MG63 (cell line): ENCODE results near the gene EPC1. TPM values are rescaled to one million over a fixed set of nuclear protein-coding genes. Genes with fewer than 3 reads are reported as not detected.
"Not testable (repeated sequence)": the region's sequence is repeated elsewhere in the genome, so short reads cannot be mapped to it uniquely, and the experiment has no call there.

Source experiments
- DNase-seq: peaks from one replicate; pipeline ENCODE4 v3.0.0-alpha.2; 2020
- H3K27me3 ChIP-seq: fragments of 250-450 bp; sonication (Bioruptor Pico); 2 replicates; pipeline ENCODE4 v1.5.1; 2020; ENCODE audit warnings: mild to moderate bottlenecking, moderate library complexity
- H3K36me3 ChIP-seq: fragments of 250-450 bp; sonication (Bioruptor Pico); 2 replicates; pipeline ENCODE4 v1.5.1; 2020; ENCODE audit warnings: mild to moderate bottlenecking, moderate library complexity
- H3K4me3 ChIP-seq: fragments of 250-450 bp; sonication (Bioruptor Pico); 2 replicates; pipeline ENCODE4 v1.5.1; 2020; ENCODE audit warnings: mild to moderate bottlenecking, moderate library complexity
- H3K9me3 ChIP-seq: fragments of 250-450 bp; sonication (Bioruptor Pico); 2 replicates; pipeline ENCODE4 v1.5.1; 2020; ENCODE audit warnings: mild to moderate bottlenecking, moderate library complexity
- total RNA-seq: library from RNA; depleted of rRNA; stranded (reverse); fragments of >200 nt; shearing (Covaris generic); gene quantifications from 2 replicates; pipeline ENCODE4 v1.2.3, GENCODE V29; 2014; ENCODE audit warnings: low replicate concordance

EPC1 gene
- total RNA-seq, 1 experiment from 2014 or later, result 4.7 TPM

GRCh38 chr10:32269343-32270100 is 77.4 kb downstream of the EPC1 start:
- Histone ChIP-seq H3K9me3 (no peaks in the 10 kb centered on the region), H3K36me3 (peaks cover 47% of the 10 kb centered on the region), H3K27me3 (no peaks in the 10 kb centered on the region), H3K4me3 (no peak overlapping the region)
- no peak for DNase-seq

- peaks cover 47% of the 10 kb centered on the region for H3K36me3 ChIP-seq
- DNase-seq, result no peak
These were observed 78.2 kb downstream of the EPC1 start for GRCh38 chr10:32268788-32269187.

GRCh38 chr10:32266979-32267378 is 80.0 kb downstream of the EPC1 start:
- Histone ChIP-seq H3K4me3 (no peak overlapping the region), H3K9me3 (no peaks in the 10 kb centered on the region), H3K27me3 (no peaks in the 10 kb centered on the region), H3K36me3 (peaks cover 39% of the 10 kb centered on the region)
- DNase-seq, result no peak

More at GRCh38 chr10:32268788-32269187, 78.2 kb downstream of the EPC1 start:
- H3K9me3 ChIP-seq, result no peaks in the 10 kb centered on the region
- H3K4me3 ChIP-seq, result no peak overlapping the region
- H3K27me3 ChIP-seq, result no peaks in the 10 kb centered on the region

- DNase-seq, result no peak
- H3K27me3 ChIP-seq, result no peaks in the 10 kb centered on the region
- no peak overlapping the region for H3K4me3 ChIP-seq
- H3K36me3 ChIP-seq, result peaks cover 35% of the 10 kb centered on the region
- H3K9me3 ChIP-seq, result no peaks in the 10 kb centered on the region
These were observed 80.4 kb downstream of the EPC1 start for GRCh38 chr10:32266566-32266965.

- no peaks in the 10 kb centered on the region for H3K9me3 ChIP-seq
- H3K4me3 ChIP-seq, result no peak overlapping the region
- H3K36me3 ChIP-seq, result peaks cover 27% of the 10 kb centered on the region
- no peaks in the 10 kb centered on the region for H3K27me3 ChIP-seq
- no peak for DNase-seq
These were observed 81.2 kb downstream of the EPC1 start for GRCh38 chr10:32265756-32266155.

GRCh38 chr10:32263300-32263699 is 83.7 kb downstream of the EPC1 start:
- H3K4me3 ChIP-seq, result no peak overlapping the region
- no peak for DNase-seq
- no peaks in the 10 kb centered on the region for H3K27me3 ChIP-seq
- H3K36me3 ChIP-seq, result peaks cover 9% of the 10 kb centered on the region
- no peaks in the 10 kb centered on the region for H3K9me3 ChIP-seq

- DNase-seq, result no peak
- no peak overlapping the region for H3K4me3 ChIP-seq
These were observed 87.4 kb downstream of the EPC1 start for GRCh38 chr10:32259551-32259950.

GRCh38 chr10:32256613-32257437 is 90.1 kb downstream of the EPC1 start:
- Histone ChIP-seq H3K9me3 (no peaks in the 10 kb centered on the region), H3K4me3 (no peak overlapping the region), H3K27me3 (no peaks in the 10 kb centered on the region), H3K36me3 (no peaks in the 10 kb centered on the region)
- DNase-seq, result no peak

More at GRCh38 chr10:32259551-32259950, 87.4 kb downstream of the EPC1 start:
- Histone ChIP-seq H3K36me3 (no peaks in the 10 kb centered on the region), H3K27me3 (no peaks in the 10 kb centered on the region), H3K9me3 (no peaks in the 10 kb centered on the region)

- no peak overlapping the region for H3K4me3 ChIP-seq
- no peaks in the 10 kb centered on the region for H3K9me3 ChIP-seq
- H3K27me3 ChIP-seq, result no peaks in the 10 kb centered on the region
- no peaks in the 10 kb centered on the region for H3K36me3 ChIP-seq
- no peak for DNase-seq
These were observed 93.1 kb downstream of the EPC1 start for GRCh38 chr10:32253821-32254220.

GRCh38 chr10:32253276-32253675 is 93.7 kb downstream of the EPC1 start:
- no peaks in the 10 kb centered on the region for H3K9me3 ChIP-seq
- no peaks in the 10 kb centered on the region for H3K27me3 ChIP-seq
- DNase-seq, result peak; percentile 36
- no peak overlapping the region for H3K4me3 ChIP-seq
- H3K36me3 ChIP-seq, result no peaks in the 10 kb centered on the region

- H3K9me3 ChIP-seq, H3K4me3 ChIP-seq, H3K27me3 ChIP-seq, DNase-seq, H3K36me3 ChIP-seq: not testable (repeated sequence)
These were observed 96.5 kb downstream of the EPC1 start for GRCh38 chr10:32250489-32250888.

GRCh38 chr10:32246685-32247084 is 100.3 kb downstream of the EPC1 start:
- Histone ChIP-seq H3K4me3 (no peak overlapping the region), H3K27me3 (no peaks in the 10 kb centered on the region), H3K36me3 (no peaks in the 10 kb centered on the region), H3K9me3 (no peaks in the 10 kb centered on the region)
- no peak for DNase-seq

- Histone ChIP-seq H3K36me3 (no peaks in the 10 kb centered on the region), H3K4me3 (no peak overlapping the region), H3K27me3 (no peaks in the 10 kb centered on the region), H3K9me3 (no peaks in the 10 kb centered on the region; the same call in 1 of the 2 replicates)
- DNase-seq, result no peak
These were observed 101.2 kb downstream of the EPC1 start for GRCh38 chr10:32245760-32246159.

GRCh38 chr10:32244421-32245207 is 102.3 kb downstream of the EPC1 start:
- H3K36me3 ChIP-seq, result no peaks in the 10 kb centered on the region
- H3K4me3 ChIP-seq, result no peak overlapping the region
- no peak for DNase-seq
- no peaks in the 10 kb centered on the region; the same call in 1 of the 2 replicates for H3K9me3 ChIP-seq
- H3K27me3 ChIP-seq, result no peaks in the 10 kb centered on the region

GRCh38 chr10:32244011-32244410 is 102.9 kb downstream of the EPC1 start:
- H3K36me3 ChIP-seq, result no peaks in the 10 kb centered on the region
- no peaks in the 10 kb centered on the region; the same call in 1 of the 2 replicates for H3K9me3 ChIP-seq
- no peak overlapping the region for H3K4me3 ChIP-seq
- DNase-seq, result no peak
- H3K27me3 ChIP-seq, result no peaks in the 10 kb centered on the region

GRCh38 chr10:32241946-32242345 is 105.0 kb downstream of the EPC1 start:
- no peak for DNase-seq
- no peaks in the 10 kb centered on the region for H3K36me3 ChIP-seq
- no peaks in the 10 kb centered on the region; the same call in 1 of the 2 replicates for H3K9me3 ChIP-seq
- no peaks in the 10 kb centered on the region for H3K27me3 ChIP-seq
- no peak overlapping the region for H3K4me3 ChIP-seq

GRCh38 chr10:32240471-32240870 is 106.5 kb downstream of the EPC1 start:
- no peak for DNase-seq
- Histone ChIP-seq H3K27me3 (no peaks in the 10 kb centered on the region), H3K9me3 (no peaks in the 10 kb centered on the region; the same call in 1 of the 2 replicates), H3K4me3 (no peak overlapping the region), H3K36me3 (no peaks in the 10 kb centered on the region)
